PC-3 (cell line): Measurements from ENCODE around the gene CDC42BPB.

Source experiments
- CTCF ChIP-seq: fragments of 300-600 bp; sonication (generic); conservative IDR thresholded peaks from 2 replicates; pipeline ENCODE4 v1.5.1; 2017; ENCODE audit warnings: antibody characterized with exemption, low read depth, mild to moderate bottlenecking, low read length
- EZH2 ChIP-seq: fragments of 300-600 bp; sonication (generic); IDR thresholded peaks from one replicate; pipeline ENCODE4 v1.6.1; 2017; ENCODE audit warnings: antibody characterized with exemption, mild to moderate bottlenecking, low read length; ENCODE audit not compliant: unreplicated experiment

- TF ChIP-seq CTCF: no peak
- no peak for TF ChIP-seq EZH2
Observed at GRCh38 chr14:102926104-102926503, 131.2 kb downstream of the CDC42BPB start.
